DMS 273 treated with DMSO at 0.1 percent for 48 hours (cell line): ENCODE data around the gene ALG2.
"Not testable (repeated sequence)": the region's sequence is repeated elsewhere in the genome, so short reads cannot be mapped to it uniquely, and the experiment has no call there.

Experiments
- DNase-seq: peaks from one replicate; lab custom pipeline; 2025; lab: John Stamatoyannopoulos, UW

ALG2 gene

GRCh38 chr9:99238331-99238730 lies 16.6 kb upstream of the ALG2 start:
- DNase-seq = no peak

- not testable (repeated sequence) for DNase-seq
Measured at GRCh38 chr9:99237849-99238248, 16.1 kb upstream of the ALG2 start.

- no peak for DNase-seq
Measured at GRCh38 chr9:99237356-99237755, 15.6 kb upstream of the ALG2 start.

- DNase-seq = no peak
Measured at GRCh38 chr9:99235926-99236634, 14.3 kb upstream of the ALG2 start.

GRCh38 chr9:99235069-99235468 lies 13.3 kb upstream of the ALG2 start:
- no peak for DNase-seq

- no peak for DNase-seq
Measured at GRCh38 chr9:99234618-99235017, 12.9 kb upstream of the ALG2 start.

- DNase-seq = no peak
Measured at GRCh38 chr9:99231711-99232110, 10.0 kb upstream of the ALG2 start.

GRCh38 chr9:99230206-99230605 lies 8.5 kb upstream of the ALG2 start:
- no peak for DNase-seq

- DNase-seq = no peak
Measured at GRCh38 chr9:99226054-99226453, 4.3 kb upstream of the ALG2 start.

GRCh38 chr9:99224445-99224844 lies 2.7 kb upstream of the ALG2 start:
- no peak for DNase-seq

GRCh38 chr9:99222416-99223270 lies 901 bp upstream of the ALG2 start:
- no peak for DNase-seq

GRCh38 chr9:99221266-99221620 lies 499 bp downstream of the ALG2 start:
- DNase-seq = no peak

- DNase-seq = no peak
Measured at GRCh38 chr9:99220011-99220410, 1.7 kb downstream of the ALG2 start.

- no peak for DNase-seq
Measured at GRCh38 chr9:99216073-99216472, 5.7 kb downstream of the ALG2 start.

- no peak for DNase-seq
Measured at GRCh38 chr9:99213197-99213596, 8.5 kb downstream of the ALG2 start.

GRCh38 chr9:99211746-99212145 lies 10.0 kb downstream of the ALG2 start:
- DNase-seq = no peak

- no peak for DNase-seq
Measured at GRCh38 chr9:99210572-99210971, 11.2 kb downstream of the ALG2 start.

GRCh38 chr9:99201603-99202002 lies 20.1 kb downstream of the ALG2 start:
- DNase-seq = no peak

GRCh38 chr9:99199938-99200539 lies 21.7 kb downstream of the ALG2 start:
- DNase-seq = peak; percentile 33

- no peak for DNase-seq
Measured at GRCh38 chr9:99197987-99198386, 23.8 kb downstream of the ALG2 start.

- DNase-seq = peak; percentile 4
Measured at GRCh38 chr9:99197124-99197630, 24.6 kb downstream of the ALG2 start.

GRCh38 chr9:99196484-99196883 lies 25.3 kb downstream of the ALG2 start:
- DNase-seq = not testable (repeated sequence)

- no peak for DNase-seq
Measured at GRCh38 chr9:99193466-99193821, 28.3 kb downstream of the ALG2 start.
